GM10248 (cell line): ENCODE data around the gene CENPQ.

Source experiments
- CTCF ChIA-PET: fragments of 300-600 bp; sonication (Branson Sonifier 250); formaldehyde crosslinking; extraction: SDS; loops from one replicate; lab custom pipeline; 2021; ENCODE audit warnings: antibody characterized with exemption; lab: Yijun Ruan, JAX
- POLR2A ChIA-PET: fragments of 350-650 bp; sonication (Branson Sonifier 250); formaldehyde crosslinking; extraction: SDS; loops from one replicate; lab custom pipeline; 2020; ENCODE audit warnings: antibody characterized with exemption; lab: Yijun Ruan, JAX
- DNase-seq: peaks from one replicate; pipeline ENCODE4 v3.0.0; 2012; ENCODE audit errors: extremely low spot score
- CTCF ChIP-seq: IDR thresholded peaks from 2 replicates; pipeline ENCODE4 v1.5.1; 2012; ENCODE audit warnings: mild to moderate bottlenecking, low read depth; ENCODE audit errors: extremely low read depth, missing control alignments, control extremely low read depth

The CENPQ gene

GRCh38 chr6:49514571-49515484 lies 51.7 kb downstream of the CENPQ start:
- ChIA-PET CTCF (interaction anchor here (1.0 to 2.8 kb wide), 3 partner anchors 9 to 92 kb away, joined by 4 to 8 read pairs (median 5); no protein-coding TSS in a partner anchor), POLR2A (no interaction called here)
- TF ChIP-seq CTCF, result no peak
- DNase-seq, result no peak

GRCh38 chr6:49515485-49516146 lies 52.4 kb downstream of the CENPQ start:
- no peak for TF ChIP-seq CTCF
- no peak for DNase-seq
- POLR2A ChIA-PET, result no interaction called here
- CTCF ChIA-PET, result interaction anchor here (1.0 to 1.8 kb wide), 2 partner anchors 8 to 16 kb away, joined by 4 to 5 read pairs; no protein-coding TSS in a partner anchor

GRCh38 chr6:49516147-49516505 lies 53.0 kb downstream of the CENPQ start:
- POLR2A ChIA-PET, result no interaction called here
- no peak for DNase-seq
- no peak for TF ChIP-seq CTCF
- CTCF ChIA-PET, result interaction anchor here (0.8 to 1.8 kb wide), 3 partner anchors 8 to 107 kb away, joined by 3 to 5 read pairs (median 4); no protein-coding TSS in a partner anchor

GRCh38 chr6:49517919-49518318 lies 54.7 kb downstream of the CENPQ start:
- CTCF ChIA-PET, result interaction anchor here (2.6 kb wide), 1 partner anchor 14 kb away, joined by 11 read pairs; no protein-coding TSS in a partner anchor
- no peak for TF ChIP-seq CTCF
- DNase-seq, result no peak
- POLR2A ChIA-PET, result no interaction called here

- DNase-seq, result no peak
- POLR2A ChIA-PET, result no interaction called here
- TF ChIP-seq CTCF, result no peak
- CTCF ChIA-PET, result interaction anchor here (0.5 to 2.6 kb wide), 2 partner anchors 12 to 661 kb away, joined by 3 to 11 read pairs; no protein-coding TSS in a partner anchor
These were observed 56.5 kb downstream of the CENPQ start for GRCh38 chr6:49519660-49520059.
